GM19467 (cell line): ENCODE data around the gene C1QTNF9B.
"Not testable (repeated sequence)": the region's sequence is repeated elsewhere in the genome, so short reads cannot be mapped to it uniquely, and the experiment has no call there.

Experiments used
- ATAC-seq: cut with Tn5 transposase; IDR thresholded peaks from one replicate; pipeline ENCODE4 v1.9.1; 2021; ENCODE audit warnings: mild to moderate bottlenecking, moderate library complexity; ENCODE audit not compliant: unreplicated experiment

C1QTNF9B gene

DNA sequence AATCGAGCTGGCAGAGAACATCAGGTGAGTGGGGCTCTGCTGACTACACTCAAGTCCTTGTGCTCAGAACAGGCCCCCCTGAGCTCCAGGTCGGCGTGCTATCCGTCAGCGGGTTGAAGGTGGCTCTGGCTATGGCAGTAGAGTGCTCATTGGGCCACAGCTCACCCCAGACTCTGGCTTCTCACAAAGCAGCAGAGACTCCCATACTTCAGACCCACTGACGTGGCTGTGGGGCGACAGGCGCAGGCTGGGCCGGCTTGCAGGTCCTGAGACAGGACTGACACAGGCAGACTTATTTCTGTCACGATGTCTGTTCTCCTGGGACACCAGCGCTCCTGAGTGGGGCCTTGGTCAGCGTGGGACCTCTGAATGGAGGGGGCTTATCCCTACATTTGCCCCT is 2.6 kb downstream of the C1QTNF9B start:
- not testable (repeated sequence) for ATAC-seq

DNA sequence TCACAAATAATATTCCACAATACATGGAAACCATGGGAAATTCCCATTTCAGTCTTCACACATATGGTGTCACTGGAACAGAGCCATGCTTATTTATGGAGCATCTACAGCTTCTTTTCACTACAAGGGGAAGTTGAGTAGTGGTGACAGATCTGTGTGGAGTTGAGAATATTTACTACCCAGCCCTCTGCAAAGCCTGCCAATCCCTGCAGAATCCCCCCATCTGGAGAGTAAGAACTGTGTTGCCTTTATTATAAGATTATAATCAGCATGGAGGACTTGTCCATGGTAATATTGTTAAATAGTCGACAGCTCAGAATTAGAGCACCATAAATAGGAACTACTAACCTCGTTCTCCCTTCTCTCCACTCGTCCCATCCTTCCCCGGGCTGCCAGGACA is 3.5 kb downstream of the C1QTNF9B start:
- not testable (repeated sequence) for ATAC-seq

DNA sequence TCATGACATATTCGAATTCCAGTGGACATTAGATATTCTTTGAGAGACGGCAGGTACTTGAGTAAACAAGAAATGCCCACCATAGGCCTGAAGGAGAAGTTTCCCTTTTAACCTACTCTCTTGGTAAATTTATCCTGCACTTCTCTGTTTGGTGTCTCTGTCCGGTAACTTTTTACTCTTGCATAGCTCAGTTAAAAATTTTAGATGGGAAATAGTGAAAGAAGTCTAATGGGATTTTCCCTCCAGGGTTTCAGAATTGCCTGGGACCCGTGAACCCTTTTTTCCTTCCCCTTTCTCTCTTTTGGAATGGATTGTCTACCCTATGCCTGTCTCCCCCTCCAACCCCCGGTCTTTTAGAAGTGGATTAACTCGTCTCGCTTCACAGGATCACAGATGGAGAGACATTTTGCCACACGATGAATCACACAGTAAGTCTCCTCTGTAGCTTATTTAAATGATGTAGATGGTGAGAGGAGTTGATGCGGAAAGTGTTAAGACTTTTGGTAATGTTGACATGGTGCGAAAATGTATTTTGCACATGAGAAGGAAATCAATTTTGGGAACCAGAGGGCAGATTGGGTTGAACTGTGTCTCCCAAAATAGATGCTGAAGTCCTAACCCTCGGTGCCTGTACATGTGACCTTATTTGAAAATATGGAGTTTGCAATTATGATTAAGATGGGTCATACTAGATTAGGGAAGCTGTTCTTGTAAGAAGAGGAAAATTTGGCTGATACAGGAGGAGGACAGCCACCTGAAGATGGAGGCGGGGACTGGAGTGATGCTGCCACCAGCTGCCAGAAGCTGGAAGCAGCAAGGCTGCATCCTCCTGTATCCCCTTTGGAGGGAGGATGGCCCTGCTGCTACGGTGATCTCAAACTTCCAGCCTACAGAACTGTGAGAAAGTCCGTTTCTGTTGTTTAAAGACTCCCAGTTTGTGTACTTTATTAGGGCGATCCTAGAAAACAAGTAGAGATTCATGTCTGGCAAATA is 7.4 kb downstream of the C1QTNF9B start:
- ATAC-seq: peak; percentile 4

DNA sequence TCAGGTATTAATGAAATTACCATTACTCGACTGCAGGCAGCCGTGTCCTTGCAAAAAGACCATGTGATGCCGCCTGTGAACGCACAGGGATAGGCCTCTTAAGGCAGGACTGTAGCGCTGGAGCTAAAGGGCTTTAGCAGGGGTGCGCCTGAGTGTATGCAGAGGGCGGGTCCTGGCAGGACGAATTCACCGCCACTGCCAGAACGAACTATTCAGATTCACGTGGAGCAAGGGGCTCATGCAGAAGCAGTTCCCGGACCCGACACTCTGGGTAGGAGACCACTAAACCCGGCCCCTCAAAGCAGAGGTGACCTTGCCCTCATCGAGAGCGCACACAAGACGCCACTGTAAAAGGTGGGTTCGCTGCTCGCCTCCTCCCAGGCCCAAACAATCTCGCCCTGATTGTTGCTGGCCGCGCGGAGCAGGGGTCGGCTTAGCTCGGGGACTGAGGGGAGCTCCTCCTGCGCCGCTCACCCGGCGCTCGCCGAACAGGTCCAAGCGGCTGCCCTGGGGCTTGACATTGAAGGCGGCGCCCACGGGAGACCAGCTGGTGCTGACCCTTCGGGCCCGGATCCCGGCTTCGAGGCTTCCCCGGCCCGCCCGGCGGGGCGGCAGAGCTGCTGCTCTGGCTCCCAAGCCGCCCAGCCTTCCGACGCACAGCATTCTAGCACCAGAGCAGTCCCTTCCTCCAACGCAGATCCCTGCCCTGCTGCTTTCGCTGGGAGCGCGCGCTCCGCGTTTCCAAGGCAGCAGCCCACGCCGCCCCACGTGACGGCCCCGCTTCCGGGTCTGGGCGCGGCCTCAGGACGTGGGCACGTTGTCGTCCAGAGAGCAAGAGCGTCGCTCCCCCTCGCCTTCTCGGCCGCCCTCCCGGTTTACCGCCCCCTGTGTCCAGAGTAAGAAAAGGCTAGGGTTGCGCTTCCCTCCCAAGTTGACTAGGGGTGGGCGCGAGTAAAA is 8.4 kb downstream of the C1QTNF9B start, which contains the start of gene MIPEP:
TSS of gene MIPEP (minus strand) at position 743 of the 957 bp plus-strand sequence. CDS start at position 663, 80 bp downstream.
- peak; percentile 94 for ATAC-seq

DNA sequence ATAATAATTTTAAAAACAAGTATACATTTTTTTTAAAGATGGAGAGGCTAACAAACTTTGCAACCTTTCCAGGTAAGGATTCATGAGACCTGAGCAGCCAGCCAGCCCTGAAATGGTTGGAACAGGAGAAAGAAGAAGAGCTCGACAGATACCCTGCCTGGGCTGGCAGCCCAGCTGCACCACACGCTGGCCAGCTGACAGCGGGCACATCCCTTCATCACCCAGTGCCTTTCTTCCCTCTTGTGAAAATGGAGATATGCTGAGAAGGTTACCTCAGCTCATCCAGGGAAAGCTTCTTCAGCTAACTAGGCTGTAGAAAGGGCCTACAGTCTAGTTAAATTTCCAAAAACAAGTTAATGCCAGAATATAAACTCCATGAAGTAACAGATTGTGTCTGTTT is 12.9 kb downstream of the C1QTNF9B start:
- ATAC-seq: not testable (repeated sequence)

DNA sequence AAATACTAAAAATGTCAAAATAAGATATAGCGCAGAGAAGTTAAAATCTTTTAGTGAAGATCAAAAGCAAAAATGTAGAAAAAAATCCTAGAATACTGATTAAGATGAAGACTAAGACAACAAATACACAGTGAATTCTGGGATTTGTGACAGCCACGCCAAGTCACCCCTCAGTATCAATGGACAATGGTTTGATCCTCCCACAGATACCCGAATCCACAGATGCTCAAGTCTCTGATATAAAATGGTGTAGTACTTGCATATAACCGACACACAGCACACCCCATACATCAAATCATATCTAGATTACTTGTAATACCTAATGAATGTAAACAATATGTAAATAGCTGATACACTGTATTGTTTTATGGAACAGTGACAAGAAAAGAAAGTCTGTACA is 14.0 kb downstream of the C1QTNF9B start:
- ATAC-seq: no peak

DNA sequence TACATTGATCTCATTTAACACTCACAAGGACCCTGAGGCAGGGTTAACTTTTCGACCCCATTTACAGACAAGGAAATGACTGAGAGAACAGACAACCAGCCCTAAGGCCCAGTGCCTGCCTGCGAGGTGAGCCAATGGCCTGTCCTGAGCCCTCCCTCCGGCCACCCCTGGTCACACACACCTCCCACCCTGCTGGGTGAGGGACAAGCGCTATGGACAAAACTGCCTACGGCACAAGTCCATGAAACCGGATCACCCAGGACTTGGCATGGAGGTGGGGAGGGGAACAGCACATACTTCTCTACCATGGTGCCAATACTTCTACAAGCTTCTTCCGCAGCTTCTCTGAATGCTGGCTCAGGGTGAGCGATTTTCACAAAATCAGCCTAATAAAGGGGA is 15.9 kb downstream of the C1QTNF9B start:
- not testable (repeated sequence) for ATAC-seq

DNA sequence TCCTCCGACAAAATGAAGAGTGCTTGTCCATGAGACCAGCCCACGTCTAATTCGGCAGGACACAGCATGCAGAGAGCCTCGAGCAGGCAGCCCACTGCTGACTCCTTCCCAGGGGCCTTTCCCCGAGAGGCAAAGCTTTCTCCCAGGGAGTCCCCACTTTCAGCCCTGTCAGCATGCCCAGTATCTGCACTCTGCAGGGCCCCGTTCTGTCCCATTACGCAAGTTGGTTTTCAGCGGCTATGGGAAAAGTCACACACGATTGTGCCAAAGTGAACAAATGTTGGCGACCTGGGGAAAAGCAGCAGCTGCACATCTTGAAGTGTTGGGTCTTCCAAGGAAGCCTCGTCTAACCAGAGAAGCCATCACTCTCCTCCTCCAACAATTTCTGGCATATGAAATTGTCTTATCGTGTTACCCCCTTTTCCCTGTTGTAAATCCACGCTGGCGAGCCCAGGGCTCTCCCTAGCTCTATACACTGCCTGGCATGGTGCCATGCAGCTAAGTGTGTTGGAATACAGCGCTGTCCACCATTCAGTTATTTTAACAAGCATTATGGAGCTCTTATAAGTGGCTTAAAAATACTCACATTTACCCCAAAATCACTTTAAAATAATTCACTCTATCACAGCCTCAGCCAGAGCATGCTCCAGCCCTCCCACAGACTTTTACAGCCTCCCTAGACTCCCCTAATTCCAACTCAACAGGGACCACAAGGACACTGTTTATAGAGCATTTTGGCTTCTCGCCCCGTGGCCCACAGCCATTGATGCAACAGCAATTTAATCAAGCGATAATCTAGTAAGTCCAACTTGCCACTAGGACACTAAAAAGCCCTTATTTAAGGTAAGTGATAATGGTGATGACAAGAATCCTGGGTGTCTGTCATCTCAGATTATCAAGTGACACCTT is 16.6 kb downstream of the C1QTNF9B start:
- not testable (repeated sequence) for ATAC-seq

DNA sequence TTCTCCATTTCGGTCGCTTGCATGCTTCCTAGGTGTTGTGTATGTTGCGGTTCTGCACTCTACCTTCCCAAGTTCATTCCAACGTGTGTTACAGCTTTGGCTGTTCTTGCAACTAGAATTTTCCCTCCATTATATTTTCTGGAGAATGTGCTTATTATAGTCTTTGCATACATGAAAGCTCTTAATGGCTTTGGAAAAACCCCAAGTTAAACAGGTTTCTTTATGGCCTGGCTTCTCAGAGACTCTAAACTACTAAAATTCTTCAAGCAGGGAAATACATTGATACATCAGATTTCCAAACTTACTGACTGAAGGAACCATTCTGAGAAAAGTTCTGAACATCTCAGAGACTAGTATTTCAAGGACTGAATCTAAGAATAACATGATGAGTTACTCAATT is 20.0 kb downstream of the C1QTNF9B start:
- ATAC-seq: no peak

DNA sequence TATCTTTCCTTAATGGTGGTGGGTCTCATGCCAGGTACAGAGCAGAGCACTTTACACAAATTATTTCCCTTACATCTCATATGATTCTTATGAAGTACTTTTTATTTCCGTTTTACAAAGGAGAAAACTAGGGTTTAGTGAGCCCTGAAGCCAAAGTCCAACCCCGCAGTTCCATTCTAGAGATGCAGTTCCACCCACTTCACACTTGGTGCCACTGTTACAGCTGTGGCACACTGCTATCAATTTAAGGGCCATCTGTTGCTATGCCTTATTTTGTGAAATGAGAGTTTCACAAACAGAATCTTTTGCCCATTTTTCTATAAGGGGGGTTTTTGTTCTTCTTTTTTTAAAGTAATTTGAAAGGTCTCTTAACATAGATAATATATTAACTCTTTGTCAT is 21.0 kb downstream of the C1QTNF9B start:
- no peak for ATAC-seq

DNA sequence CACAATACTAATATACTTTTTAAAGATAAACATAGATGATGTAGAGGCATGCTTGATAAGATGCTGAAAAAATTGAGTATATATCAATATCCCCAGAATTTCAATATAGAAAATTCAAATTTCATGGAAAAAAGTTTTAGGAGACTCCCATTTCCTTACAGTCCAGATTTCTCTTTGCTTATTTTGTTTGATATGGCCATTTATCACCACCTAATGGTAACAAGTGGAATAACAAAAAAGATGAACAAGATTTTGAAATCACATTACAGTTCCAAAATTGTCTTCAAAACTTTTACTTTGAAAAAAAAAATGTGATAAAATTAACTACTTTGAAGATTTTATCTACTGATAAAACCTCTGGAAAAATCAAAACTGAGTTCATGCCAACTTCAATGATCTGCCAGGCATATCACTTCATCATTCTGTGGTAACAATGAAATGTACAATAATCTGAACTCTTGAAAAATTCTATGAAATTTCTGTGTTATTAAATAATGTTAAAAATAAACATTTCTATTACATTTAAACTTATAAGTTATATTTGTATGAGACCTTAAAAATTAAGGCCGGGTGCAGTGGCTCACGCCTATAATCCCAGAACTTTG is 25.6 kb downstream of the C1QTNF9B start:
- no peak for ATAC-seq

DNA sequence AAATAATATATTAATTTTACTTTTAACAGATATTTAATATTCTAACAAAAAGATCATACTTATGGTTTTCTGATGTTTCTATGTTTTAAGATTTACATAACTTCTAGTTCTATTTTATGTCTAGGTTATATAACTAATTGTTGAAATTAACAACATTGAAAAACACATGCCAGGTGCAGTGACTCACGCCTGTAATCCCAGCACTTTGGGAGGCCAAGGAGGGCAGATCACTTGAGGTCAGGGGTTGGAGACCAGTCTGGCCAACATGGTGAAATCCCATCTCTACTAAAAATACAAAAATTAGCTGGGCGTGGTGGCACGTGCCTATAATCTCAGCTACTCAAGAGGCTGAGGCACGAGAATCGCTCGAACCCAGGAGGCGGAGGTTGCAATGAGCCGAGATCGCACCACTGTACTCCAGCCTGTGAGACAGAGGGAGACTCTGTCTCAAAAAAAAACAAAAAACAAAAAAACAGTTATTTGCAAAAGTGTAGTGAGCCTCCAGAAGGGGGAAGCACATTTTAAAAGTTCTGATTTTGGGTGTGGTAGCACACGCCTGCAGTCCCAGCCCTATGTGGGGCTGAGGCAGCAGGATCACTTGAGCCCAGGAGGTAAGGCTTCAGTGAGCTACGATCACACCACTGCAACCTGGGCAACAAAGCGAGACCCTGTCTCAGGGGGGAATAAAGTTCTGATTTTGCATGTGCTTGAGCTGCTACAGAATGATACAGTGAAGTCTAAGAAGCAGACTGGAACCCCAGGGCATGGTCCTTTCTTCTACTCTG is 26.8 kb downstream of the C1QTNF9B start:
- no peak for ATAC-seq

DNA sequence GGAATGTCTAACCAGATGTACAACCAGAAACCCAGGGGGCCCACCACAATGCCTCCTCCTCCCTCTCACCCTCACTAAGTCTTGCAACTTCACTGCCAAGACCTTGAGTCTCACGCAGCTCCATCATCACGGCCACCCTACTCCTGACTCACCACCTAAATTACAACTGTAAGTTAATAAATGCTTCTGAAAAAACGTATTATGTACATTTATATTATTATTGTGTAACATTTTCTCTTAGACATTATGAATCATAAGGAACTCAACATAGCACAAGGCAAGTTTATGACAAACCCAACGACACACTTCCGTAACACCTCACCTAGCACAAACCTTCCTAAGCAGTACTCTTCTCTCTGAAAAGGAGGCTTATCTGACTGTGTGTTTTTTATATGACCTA is 28.8 kb downstream of the C1QTNF9B start:
- ATAC-seq: no peak

DNA sequence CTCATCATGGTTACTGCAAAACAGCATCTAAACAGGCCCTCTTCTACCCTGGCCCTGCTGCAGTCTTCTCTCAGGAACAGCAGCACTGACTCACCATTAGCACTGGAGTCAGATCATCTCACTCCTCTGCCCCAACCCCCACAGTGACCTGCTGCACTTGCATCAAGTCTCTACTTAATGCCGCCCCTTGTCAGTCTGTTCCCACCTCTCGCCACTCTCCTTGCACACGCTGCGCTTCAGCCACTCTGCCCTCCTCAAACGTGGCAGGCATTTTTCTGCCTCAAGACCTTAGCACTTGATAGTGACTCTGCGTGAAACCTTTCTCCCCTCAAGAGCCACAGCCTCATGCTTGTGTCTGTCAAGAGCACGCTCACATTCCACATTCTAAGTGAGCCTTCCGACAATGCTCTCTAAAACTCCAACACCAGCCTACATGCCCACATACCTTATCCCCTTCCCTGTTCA is 30.2 kb downstream of the C1QTNF9B start:
- ATAC-seq: no peak

DNA sequence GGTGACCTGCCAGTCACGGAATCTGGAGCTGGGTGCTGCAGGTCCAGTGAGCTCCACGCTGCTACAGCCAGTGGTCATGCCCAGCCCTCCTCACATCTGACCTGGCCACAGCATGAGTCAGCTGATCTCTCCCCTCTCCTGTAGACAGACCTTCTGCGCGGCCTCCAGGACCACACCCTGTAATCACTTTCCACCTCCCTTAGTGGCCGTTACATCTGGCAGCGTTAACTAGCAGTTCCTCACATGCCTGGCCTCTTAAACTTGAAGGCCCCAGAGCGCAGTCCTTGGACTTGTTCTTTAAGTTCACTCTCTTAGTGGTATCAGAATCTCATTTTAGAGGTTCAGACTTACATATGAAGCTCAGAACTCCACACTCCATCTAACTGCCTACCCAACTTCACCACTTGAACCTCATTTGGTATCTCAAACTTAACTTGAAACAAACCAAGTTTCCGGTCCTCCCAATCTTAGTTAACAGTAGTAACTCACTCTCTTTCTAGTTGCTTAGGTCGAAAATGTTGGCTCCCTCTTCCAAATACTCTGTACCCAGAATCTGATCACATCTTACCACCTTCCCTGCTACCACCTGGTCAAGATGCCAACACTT is 30.8 kb downstream of the C1QTNF9B start:
- ATAC-seq: no peak

DNA sequence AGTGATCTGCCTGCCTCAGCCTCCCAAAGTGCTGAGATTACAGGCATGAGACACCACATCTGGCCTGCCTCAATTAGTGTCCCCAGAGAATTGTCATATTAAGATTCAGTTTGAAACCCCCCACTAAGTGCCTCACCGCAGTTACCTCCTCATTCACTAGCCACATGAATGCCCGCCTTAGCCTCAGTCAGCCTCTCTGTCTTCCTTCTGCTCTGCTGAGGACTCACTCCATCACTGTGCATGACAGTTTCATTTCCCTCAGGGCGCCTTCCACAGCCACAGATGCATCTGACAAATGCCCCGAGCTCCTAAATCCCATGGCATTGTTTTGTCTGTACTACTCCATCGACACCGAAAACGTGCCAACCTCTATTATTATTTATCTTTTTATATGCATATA is 31.4 kb downstream of the C1QTNF9B start:
- no peak for ATAC-seq

DNA sequence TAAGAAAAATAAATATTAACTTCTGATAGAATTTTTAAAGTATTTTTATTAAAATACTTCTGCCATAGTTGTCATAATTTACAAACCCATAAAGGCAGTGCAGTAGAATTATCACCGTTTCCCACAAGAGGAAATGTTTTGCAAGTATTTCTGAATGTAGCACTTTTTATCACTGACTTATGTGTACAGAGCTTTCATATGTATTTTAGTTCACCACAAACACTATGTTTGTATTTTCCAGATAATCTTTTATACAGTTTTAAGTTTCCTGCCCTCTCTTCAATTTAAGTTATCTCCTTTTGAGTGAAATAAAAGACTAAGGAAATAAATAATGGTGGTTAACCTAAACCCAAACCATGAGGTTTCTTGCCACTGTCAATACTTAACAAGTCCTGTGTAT is 32.3 kb downstream of the C1QTNF9B start:
- ATAC-seq: no peak

DNA sequence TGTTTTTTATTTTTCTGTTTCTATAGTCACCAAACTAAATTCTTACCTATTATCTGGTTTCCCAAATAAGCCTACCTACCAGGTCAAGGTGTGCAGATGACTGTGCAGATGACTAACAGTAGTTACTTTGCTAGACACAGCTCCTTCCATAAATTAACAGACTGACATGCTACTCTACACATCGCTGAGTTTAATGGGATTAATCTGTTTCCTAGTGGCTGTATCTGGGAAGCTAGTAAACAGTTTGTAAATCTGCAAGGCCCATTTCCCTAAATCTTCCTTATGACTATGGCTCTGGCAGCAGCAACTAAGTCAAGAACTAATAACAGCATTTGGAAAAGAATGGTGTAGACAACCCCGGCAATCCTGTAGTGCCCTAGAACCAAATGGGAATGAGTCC is 36.0 kb downstream of the C1QTNF9B start:
- ATAC-seq: no peak

DNA sequence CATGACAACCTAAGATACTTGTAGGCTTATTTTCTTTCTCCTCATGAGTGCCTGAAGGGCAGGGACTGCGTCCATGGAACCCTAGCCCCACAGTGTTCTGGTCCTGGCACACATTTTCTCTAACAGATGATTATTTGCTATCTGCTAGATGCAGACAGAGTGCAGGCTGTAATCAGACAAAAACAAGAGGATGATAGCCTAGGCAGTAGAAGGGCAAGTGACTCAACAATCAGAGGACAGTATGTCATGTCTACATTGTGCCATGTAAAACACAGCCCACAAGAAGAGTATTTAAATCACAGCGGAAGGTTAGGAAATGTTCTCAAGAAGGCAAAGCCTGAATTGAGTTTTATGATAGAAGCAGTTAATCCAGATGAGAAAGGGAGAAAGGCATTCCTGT is 37.4 kb downstream of the C1QTNF9B start:
- ATAC-seq: no peak
